Embryonic facial prominence (tissue), 1 donor: Measurements from ENCODE around the gene BCL6B.

ENCODE experiments used
- DNase-seq: peaks from one replicate; pipeline ENCODE4 v3.0.0-alpha.2; 2016; ENCODE audit errors: extremely low spot score

BCL6B gene

DNA sequence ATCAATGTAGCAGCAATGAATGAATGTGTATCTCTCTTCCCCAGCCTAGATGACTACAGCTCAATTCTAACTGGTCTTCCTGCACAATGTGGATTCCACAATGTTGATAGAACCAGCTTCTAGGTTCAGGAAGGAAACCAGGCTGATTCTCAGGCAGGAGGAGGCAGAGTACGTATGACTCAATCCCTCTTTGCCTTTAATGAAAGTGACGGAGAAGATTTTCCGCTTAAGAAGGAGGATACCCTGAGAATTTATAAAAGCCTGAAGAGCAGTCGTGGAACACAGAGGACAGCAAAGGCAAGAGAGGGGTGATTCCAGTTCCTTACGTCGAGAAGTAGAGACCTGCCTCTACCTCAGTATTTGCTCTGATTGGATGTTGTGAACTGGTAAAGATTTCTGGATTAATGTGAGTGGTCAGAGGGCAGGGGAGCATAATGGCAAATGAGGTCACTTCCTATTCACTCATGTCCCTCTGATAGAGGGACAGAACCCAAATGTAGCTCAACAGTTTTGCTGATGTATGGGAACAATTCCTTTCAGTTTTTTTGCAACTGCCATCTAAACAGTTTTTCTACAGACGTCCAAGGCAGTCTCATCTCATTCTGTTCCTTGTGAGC, 36.1 kb downstream of the BCL6B start:
- no peak for DNase-seq

DNA sequence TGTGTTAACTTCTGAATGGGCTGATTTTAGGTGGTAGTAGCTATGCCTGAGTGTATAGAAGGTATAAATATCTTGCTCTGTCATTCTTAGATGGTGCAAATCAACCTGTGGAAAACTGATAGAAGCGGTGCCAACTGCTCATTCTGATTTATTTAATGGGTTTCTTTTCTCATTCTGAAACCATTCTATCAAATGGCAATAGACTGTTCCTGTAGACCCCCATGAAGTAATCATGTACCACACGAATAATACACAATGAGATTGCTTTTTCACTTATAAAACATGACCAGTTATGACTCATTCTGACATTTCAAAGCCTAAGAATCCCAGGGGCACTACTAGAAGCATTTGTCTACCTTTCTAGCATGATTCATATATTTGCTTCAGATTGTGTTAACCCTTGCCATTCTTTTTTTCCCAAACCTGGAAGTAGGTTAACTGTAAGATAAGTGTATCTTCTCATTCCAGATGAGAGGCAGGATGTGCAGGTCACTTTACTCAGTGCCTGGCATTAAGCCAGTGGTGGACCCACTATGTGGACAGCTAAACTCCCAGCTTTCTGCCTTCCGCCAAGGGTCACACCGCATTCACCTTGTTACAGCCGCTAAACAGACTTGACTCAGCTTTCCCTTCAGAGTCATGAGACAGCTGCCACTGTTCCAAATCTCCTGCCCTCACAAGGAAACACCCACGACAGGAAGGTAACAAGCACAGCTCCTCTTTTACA, 37.5 kb downstream of the BCL6B start:
- DNase-seq = no peak

DNA sequence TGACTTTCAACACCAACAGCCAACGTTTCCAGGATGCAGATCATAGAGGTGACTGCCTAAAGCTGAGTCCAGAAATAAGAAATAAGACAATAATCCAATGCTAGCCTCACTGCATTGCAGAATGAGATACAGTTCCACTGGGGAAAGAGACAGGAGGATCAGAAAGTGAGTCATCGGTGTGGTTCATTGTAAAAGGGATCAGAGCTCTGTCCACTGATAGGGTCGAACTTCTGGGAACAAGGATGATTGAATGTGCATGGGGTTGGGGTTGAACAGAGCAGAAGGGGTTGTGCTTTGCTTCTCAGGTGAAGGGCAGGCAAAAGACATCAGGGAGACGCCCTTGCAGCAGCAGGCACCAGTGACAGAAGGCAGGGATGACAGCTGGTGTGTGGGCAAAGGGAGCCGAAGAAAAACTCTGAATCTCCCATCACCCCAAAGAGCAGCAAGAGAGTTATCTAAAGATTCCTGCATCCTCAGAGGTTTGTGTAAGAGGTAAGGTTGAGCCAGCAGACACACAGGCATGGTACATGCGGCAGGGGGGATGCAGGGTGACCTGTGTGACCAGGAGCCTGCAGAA, 40.8 kb downstream of the BCL6B start:
- no peak for DNase-seq

DNA sequence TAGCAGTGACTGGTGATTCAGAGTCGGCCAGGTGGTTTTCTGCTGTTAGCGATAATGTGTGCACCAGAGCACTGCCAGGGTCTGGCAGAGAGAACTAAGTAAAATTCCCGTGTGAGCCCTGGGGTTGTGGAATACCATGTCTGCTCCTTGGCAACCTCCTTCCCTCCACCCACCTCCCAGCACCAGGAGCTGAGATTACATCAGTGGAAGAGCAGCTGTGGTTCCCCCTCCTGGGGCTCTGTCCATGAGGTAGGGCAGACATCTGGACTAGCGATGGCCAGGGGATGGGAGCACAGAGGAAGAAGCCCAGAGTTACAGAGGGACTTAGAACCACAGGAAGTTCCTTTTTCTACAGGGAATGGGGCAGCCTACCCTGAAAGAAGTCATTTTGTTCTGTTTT, 41.4 kb downstream of the BCL6B start:
- DNase-seq = no peak

DNA sequence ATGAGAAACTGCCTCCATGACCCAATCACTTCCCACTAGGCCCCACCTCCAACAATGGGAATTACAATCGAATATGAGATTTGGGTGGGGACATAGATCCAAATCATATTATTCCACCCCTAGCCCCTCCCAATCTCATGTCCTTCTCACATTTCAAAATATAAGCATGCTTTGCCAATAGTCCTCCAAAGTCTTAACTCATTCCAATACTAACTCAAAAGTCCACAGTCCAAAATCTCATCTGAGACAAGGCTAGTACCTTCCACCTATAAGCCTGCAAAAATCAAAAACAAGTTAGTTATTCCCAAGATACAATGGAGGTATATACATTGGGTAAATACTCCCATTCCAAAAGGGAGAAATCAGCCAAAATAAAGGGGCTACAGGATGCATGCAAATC, 44.3 kb downstream of the BCL6B start:
- no peak for DNase-seq

DNA sequence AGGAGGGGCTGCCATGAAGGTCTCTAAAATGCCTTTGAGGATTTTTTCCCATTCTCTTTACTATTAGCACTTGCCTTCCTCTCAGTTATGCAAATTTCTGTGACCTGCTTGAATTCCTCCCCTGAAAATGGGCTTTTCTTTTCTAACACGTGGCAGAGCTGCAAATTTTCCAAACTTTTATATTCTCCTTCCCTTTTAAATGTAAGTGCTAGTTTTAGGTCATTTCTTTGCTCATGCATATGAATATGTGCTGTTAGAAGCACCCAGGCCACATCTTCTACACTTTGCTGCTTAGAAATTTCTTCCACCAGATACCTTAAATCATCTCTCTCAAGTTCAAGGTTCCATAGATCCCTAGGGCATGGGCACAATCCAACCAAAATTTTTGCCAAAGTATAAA, 45.4 kb downstream of the BCL6B start:
- no peak for DNase-seq

DNA sequence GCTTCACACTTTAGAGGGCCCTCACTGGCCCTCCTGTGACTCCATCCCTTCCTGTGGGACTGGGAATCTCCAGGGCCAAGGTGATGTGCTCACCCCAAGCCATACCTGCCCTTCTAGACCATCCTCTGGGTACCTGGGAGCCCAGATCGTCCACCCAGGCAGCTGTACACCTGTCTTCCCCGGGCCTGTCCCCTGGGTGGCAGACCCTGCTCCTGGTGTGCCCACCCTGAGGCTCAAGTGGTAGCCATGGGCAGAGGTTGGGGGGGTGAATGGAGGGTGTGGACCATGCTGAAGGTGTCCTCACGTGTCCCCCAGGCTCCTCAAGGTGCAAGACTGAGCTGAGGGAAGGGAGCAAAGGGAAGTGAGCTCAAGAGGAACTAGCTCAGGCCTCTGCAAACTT, 47.9 kb downstream of the BCL6B start:
- no peak for DNase-seq

DNA sequence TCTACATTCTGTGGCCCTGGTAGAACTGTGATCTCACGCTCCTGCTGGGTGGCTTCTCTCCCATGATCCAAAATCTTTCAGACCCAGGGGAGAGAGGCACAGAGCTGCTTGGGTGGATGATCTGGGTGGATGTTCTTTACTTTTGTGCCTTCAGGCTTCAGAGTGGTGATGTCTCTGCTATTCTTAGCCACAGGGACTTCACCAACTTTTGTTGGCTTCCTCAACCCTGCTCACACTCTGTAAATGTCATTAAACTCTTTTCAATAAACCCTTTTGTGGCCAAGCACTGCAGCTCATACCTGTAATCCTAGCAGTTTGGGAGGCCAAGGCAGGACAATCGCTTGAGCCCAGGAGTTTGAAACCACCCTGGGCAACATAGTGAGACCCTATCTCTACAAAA, 49.6 kb downstream of the BCL6B start:
- no peak for DNase-seq

DNA sequence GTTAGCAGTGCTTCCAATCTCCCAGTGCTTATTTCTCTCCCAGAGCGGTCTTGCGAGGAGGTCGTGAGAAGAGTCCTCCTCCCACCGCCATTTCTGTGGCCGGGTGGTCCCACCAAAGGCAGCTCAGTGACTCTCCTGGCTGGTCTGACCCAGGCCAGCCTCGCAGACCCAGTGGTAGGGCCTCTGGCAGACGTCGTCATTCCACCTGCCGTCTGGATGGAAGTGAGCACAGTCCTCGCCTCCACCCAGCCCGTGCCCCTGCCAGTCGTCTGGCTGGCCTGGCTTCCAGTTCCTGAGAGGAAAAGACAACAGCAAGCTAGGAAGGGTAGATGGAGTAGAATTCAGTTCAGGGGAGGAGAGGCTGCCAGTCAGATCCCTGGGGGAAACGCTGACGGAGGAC, 52.1 kb downstream of the BCL6B start:
- DNase-seq = no peak

DNA sequence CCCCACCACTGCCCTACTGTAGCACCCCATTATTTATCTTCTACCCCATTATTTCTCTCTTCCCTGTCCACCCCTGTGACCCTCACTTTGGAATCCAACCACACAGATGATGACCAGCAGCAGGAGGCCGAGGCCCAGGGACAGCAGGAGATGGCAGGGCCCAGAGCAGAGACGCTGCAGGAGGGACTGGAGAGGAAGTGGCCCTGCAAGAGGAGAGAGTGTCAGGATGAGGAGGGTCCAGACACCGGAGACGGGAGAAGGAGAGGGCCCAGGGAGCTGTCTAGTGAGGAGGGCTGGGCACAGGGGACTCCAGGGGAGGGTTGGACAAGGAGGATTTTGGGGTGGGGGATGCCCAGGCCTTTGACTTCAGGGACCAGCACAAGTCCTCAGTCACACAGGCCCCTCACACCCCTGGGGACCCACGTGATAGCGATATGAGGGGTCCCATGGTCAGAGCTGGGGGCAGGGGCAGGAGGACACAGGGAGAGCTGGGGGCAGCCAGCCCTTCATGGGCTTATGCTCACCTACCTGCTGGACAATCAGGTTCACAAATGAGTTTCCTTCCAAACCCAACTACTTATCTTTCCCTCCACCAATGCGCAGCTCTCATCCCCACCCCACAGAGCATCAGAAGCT, 55.2 kb downstream of the BCL6B start:
- DNase-seq = no peak

DNA sequence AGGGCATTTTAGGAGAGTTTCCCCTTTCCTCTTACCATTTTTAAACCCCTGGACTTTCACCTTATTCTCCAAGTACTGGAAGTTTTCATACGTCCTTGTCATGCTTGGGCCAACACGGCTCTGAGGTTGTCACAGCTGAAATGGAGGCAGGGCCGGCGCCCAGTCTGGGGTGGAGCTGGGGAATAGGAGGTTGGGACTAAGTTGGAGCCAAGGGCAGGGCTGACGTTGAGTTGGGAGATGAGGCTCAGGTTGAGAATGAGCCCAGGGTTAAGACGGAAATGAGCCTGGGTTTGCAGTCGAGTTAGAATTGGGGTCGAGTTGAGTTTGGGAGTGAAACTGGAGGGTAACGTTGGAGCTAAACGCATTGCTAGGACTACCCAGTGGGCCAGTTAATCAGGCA, 55.9 kb downstream of the BCL6B start:
- DNase-seq = no peak
